SU-DHL-6 (cell line): ENCODE data around the gene PMP22.

ENCODE experiments used
- H2AFZ ChIP-seq: fragments of 200-600 bp; sonication (generic); 2 replicates; pipeline ENCODE4 v1.6.1; 2014; ENCODE audit warnings: low read depth, mild to moderate bottlenecking, moderate library complexity, mixed read lengths, antibody characterized with exemption, low read length; ENCODE audit not compliant: severe bottlenecking
- H3F3A ChIP-seq: fragments of 200-600 bp; shearing (Covaris generic); 2 replicates; pipeline ENCODE4 v1.6.0; 2016; ENCODE audit warnings: antibody characterized with exemption, mild to moderate bottlenecking; ENCODE audit not compliant: insufficient read depth
- H3K27ac ChIP-seq: fragments of 200-600 bp; sonication (generic); 2 replicates; pipeline ENCODE4 v1.5.1; 2016; ENCODE audit warnings: low read depth, mild to moderate bottlenecking, low read length, moderate library complexity, mixed read lengths
- H3K27me3 ChIP-seq: fragments of 200-600 bp; sonication (generic), shearing (Covaris generic); 2 replicates; pipeline ENCODE4 v1.6.0; 2014; ENCODE audit warnings: mild to moderate bottlenecking, low read length
- H3K36me3 ChIP-seq: fragments of 200-600 bp; sonication (generic); 2 replicates; pipeline ENCODE4 v1.6.1; 2014; ENCODE audit warnings: mild to moderate bottlenecking, low read length, mixed read lengths
- H3K4me2 ChIP-seq: fragments of 300-600, 200-600 bp; shearing (Covaris generic), sonication (generic); 2 replicates; pipeline ENCODE4 v1.6.0; 2014; ENCODE audit warnings: low read length, low read depth, mild to moderate bottlenecking; ENCODE audit not compliant: poor library complexity, severe bottlenecking
- H3K4me3 ChIP-seq: fragments of 200-600 bp; sonication (generic); 2 replicates; pipeline ENCODE4 v1.5.1; 2014; ENCODE audit warnings: antibody characterized with exemption, low read length, mild to moderate bottlenecking, mixed read lengths; ENCODE audit not compliant: insufficient read depth, poor library complexity, severe bottlenecking
- H3K79me2 ChIP-seq: fragments of 200-600 bp; sonication (generic); 2 replicates; pipeline ENCODE4 v1.6.1; 2014; ENCODE audit warnings: mild to moderate bottlenecking, low read length, moderate library complexity; ENCODE audit not compliant: insufficient read depth
- H3K9ac ChIP-seq: fragments of 200-600 bp; sonication (generic); 2 replicates; pipeline ENCODE4 v1.7.0; 2014; ENCODE audit warnings: mild to moderate bottlenecking, low read length
- H3K9me2 ChIP-seq: fragments of 200-600 bp; sonication (generic); replicated peaks from 2 replicates; pipeline ENCODE4 v1.6.1; 2014; ENCODE audit warnings: low read length; ENCODE audit not compliant: insufficient read depth
- H3K9me3 ChIP-seq: fragments of 200-600 bp; sonication (generic); 2 replicates; pipeline ENCODE4 v1.6.1; 2014; ENCODE audit warnings: low read length, mixed read lengths; ENCODE audit not compliant: insufficient read depth
- H4K20me1 ChIP-seq: fragments of 200-600 bp; sonication (generic); 2 replicates; pipeline ENCODE4 v1.6.1; 2014; ENCODE audit warnings: low read depth, mild to moderate bottlenecking, antibody characterized with exemption, low read length, moderate library complexity, mixed read lengths
- CTCF ChIP-seq: fragments of 200-600 bp; sonication (generic); IDR thresholded peaks from one replicate; pipeline ENCODE4 v1.5.1; 2017; ENCODE audit warnings: antibody characterized with exemption, mild to moderate bottlenecking, low read length, moderate library complexity; ENCODE audit not compliant: insufficient read depth, poor library complexity, severe bottlenecking
- EZH2phosphoT487 ChIP-seq: fragments of 200-600 bp; sonication (generic), shearing (Covaris generic); conservative IDR thresholded peaks from 2 replicates; pipeline ENCODE4 v1.6.1; 2018; ENCODE audit warnings: mild to moderate bottlenecking, antibody characterized with exemption, low read length, moderate library complexity, mixed read lengths

Gene PMP22

GRCh38 chr17:15233971-15234370 is 31.2 kb downstream of the PMP22 start:
- Histone ChIP-seq H3F3A (no peaks in the 10 kb centered on the region), H3K79me2 (no peaks in the 10 kb centered on the region), H3K4me2 (no peak overlapping the region), H2AFZ (no peak overlapping the region), H3K27ac (no peak overlapping the region), H3K36me3 (no peaks in the 10 kb centered on the region), H4K20me1 (no peaks in the 10 kb centered on the region), H3K27me3 (no peaks in the 10 kb centered on the region), H3K9me3 (no peaks in the 10 kb centered on the region), H3K9me2 (0 out of 2 replicates have a peak, but pooled peaks cover 3% of the 10 kb centered on the region), H3K4me3 (no peak overlapping the region), H3K9ac (no peak overlapping the region)
- TF ChIP-seq CTCF (no peak), EZH2phosphoT487 (no peak)

GRCh38 chr17:15233022-15233805 is 31.9 kb downstream of the PMP22 start:
- Histone ChIP-seq H2AFZ (no peak overlapping the region), H3F3A (no peaks in the 10 kb centered on the region), H3K27me3 (no peaks in the 10 kb centered on the region), H3K9me2 (no peaks in the 10 kb centered on the region), H3K9ac (no peak overlapping the region), H3K79me2 (no peaks in the 10 kb centered on the region), H3K4me3 (no peak overlapping the region), H3K9me3 (no peaks in the 10 kb centered on the region), H3K36me3 (no peaks in the 10 kb centered on the region), H3K4me2 (no peak overlapping the region), H4K20me1 (no peaks in the 10 kb centered on the region), H3K27ac (no peak overlapping the region)
- TF ChIP-seq CTCF (no peak), EZH2phosphoT487 (no peak)

GRCh38 chr17:15232517-15232915 is 32.6 kb downstream of the PMP22 start:
- Histone ChIP-seq H3K4me2 (no peak overlapping the region), H3K9me3 (no peaks in the 10 kb centered on the region), H3K79me2 (no peaks in the 10 kb centered on the region), H3K27me3 (no peaks in the 10 kb centered on the region), H3K27ac (no peak overlapping the region), H3K9ac (no peak overlapping the region), H3K36me3 (no peaks in the 10 kb centered on the region), H3K9me2 (no peaks in the 10 kb centered on the region), H3K4me3 (no peak overlapping the region), H4K20me1 (no peaks in the 10 kb centered on the region), H2AFZ (no peak overlapping the region), H3F3A (no peaks in the 10 kb centered on the region)
- TF ChIP-seq EZH2phosphoT487, result no peak
- TF ChIP-seq CTCF, result no peak
